Measurements from ENCODE around the gene TNF.

Gene TNF

GRCh38 chr6:31573239-31574105 is 1.9 kb upstream of the TNF start:
- DNase-seq: no peak

GRCh38 chr6:31574106-31575061 is 981 bp upstream of the TNF start:
- DNase-seq: no peak

- no peak for DNase-seq
Measured at GRCh38 chr6:31575952-31576685, 754 bp downstream of the TNF start.

- DNase-seq: no peak
Measured at GRCh38 chr6:31576897-31577578, 1.7 kb downstream of the TNF start.

- DNase-seq: no peak
Measured at GRCh38 chr6:31577579-31577966, 2.2 kb downstream of the TNF start.

- DNase-seq: no peak
Measured at GRCh38 chr6:31578184-31579118, 3.1 kb downstream of the TNF start.

GRCh38 chr6:31579119-31579505 is 3.7 kb downstream of the TNF start:
- no peak for DNase-seq

GRCh38 chr6:31579546-31580437 is 4.4 kb downstream of the TNF start:
- DNase-seq: no peak

- no peak for DNase-seq
Measured at GRCh38 chr6:31580438-31580740, 5.0 kb downstream of the TNF start.

- peak; percentile 19 for DNase-seq
Measured at GRCh38 chr6:31580807-31581433, 5.6 kb downstream of the TNF start.

GRCh38 chr6:31581434-31582229 is 6.3 kb downstream of the TNF start:
- DNase-seq: no peak

- DNase-seq: no peak
Measured at GRCh38 chr6:31582230-31582643, 6.9 kb downstream of the TNF start, which contains the start of gene LTB. Gene LTB (minus strand): TSS chr6:31582424. CDS start chr6:31582417, 7 bp downstream.

- no peak for DNase-seq
Measured at GRCh38 chr6:31585491-31585890, 10.1 kb downstream of the TNF start.

GRCh38 chr6:31586008-31586407 is 10.6 kb downstream of the TNF start, which contains the start of gene LST1:
Gene LST1 (plus strand): TSS chr6:31586277. CDS start chr6:31587300, 1,023 bp downstream.
- no peak for DNase-seq

- no peak for DNase-seq
Measured at GRCh38 chr6:31586599-31587281, 11.4 kb downstream of the TNF start.

GRCh38 chr6:31587791-31588777 is 12.7 kb downstream of the TNF start:
- no peak for DNase-seq

Measured in DMS 273 treated with DMSO at 0.1 percent for 48 hours (cell line).